Motor neuron (in vitro differentiated cells): ENCODE measurements around the gene MEN1. TPM values are rescaled to one million over a fixed set of nuclear protein-coding genes. Genes with fewer than 3 reads are reported as not detected.

Experiments
- ATAC-seq, 8 experiments: fragments of 200-7000 bp; cut with Tn5 transposase; replicated peaks in 6 of 8; 2 replicates each; pipeline ENCODE4 v1.8.0; 2021; ENCODE audit warnings: mild to moderate bottlenecking in 8 of 8, moderate library complexity in 8 of 8
- H3K27ac ChIP-seq, 2 donors: fragments of 250-450 bp; sonication (Bioruptor Pico); 2 replicates each; pipeline ENCODE4 v1.9.0; 2021; ENCODE audit warnings: antibody characterized with exemption in 2 of 2, mild to moderate bottlenecking in 2 of 2, moderate library complexity in 1 of 2
- H3K4me1 ChIP-seq, 2 donors: fragments of 250-450 bp; sonication (Bioruptor Pico); replicated peaks in 1 of 2; 2 replicates each; pipeline ENCODE4 v1.6.1; 2021; ENCODE audit warnings: antibody characterized with exemption in 2 of 2, mild to moderate bottlenecking in 2 of 2, moderate library complexity in 1 of 2
- H3K4me3 ChIP-seq, 5 donors: fragments of 250-450 bp; sonication (Bioruptor Pico); 2 replicates each; pipeline ENCODE4 v1.9.0; 2021; ENCODE audit warnings: antibody characterized with exemption in 5 of 5, mild to moderate bottlenecking in 5 of 5, moderate library complexity in 4 of 5
- WGBS, 10 experiments: fragments of 450-650 bp; shearing (Covaris generic); methylation state at CpG; one replicate each; pipeline ENCODE4 v1.0.0; 2022; 5-methylcytosine and 5-hydroxymethylcytosine counted together
- in situ Hi-C, 9 experiments: fragments of 400-800 bp; cut with MboI; loops; one replicate each; pipeline ENCODE4 v1.15.0; 2021; ENCODE audit warnings: low sequenced_read_pairs in 9 of 9, low pct_unique_long_range_greater_than_20kb in 2 of 9; ENCODE audit not compliant: unreplicated experiment in 9 of 9
- total RNA-seq, 8 experiments: library from RNA; unstranded; fragments of 300-600 nt; gene quantifications; 2 replicates each; pipeline versions ENCODE4 v1.2.3 to v1.2.4, GENCODE V29; 2022

Gene MEN1
- total RNA-seq, 8 experiments from 2014 or later: 12.8 to 28.2 (median 17.3) TPM

GRCh38 chr11:64754124-64754918 is 56.0 kb downstream of the MEN1 start:
- no peak for ATAC-seq
- H3K27ac ChIP-seq: no peak overlapping the region
- H3K4me3 ChIP-seq: no peak overlapping the region
- in situ Hi-C loops: no loop called here
- WGBS, 10 experiments: 40 to 100% (median 90%) methylated on average over 1 to 10 of the region's 26 CpGs; no CpG with 5 or more reads in 5 of the 10 experiments
- peaks cover 15 to 19% of the 10 kb centered on the region in 2 donors for H3K4me1 ChIP-seq

Other genes starting within 250 kb of the MEN1 start
- gene SLC22A12, start 219.3 kb downstream of the MEN1 start, total RNA-seq: under 1 TPM in 4 of 8 experiments, not detected in 4; 0.05 to 0.62 (median 0.22) TPM
- gene NRXN2, start 87.4 kb downstream of the MEN1 start, total RNA-seq: 100 to 1,000 TPM in 3 of 8 experiments, 10 to 100 TPM in 2, 1 to 10 TPM in 2, under 1 TPM in 1; 0.51 to 120 (median 71.9) TPM
- 1 to 10 TPM in 7 of 8 experiments, under 1 TPM in 1; 0.63 to 5.5 (median 2.1) TPM for gene RASGRP2, start 66.4 kb downstream of the MEN1 start, total RNA-seq
- gene PYGM, start 50.6 kb downstream of the MEN1 start, total RNA-seq: 10 to 100 TPM in 1 of 8 experiments, 1 to 10 TPM in 5, under 1 TPM in 2; 0.31 to 12.8 (median 2.2) TPM
- gene SF1, start 32.0 kb downstream of the MEN1 start, total RNA-seq: 100 to 1,000 TPM in 4 of 8 experiments, 10 to 100 TPM in 4; 65.8 to 317 (median 98.9) TPM
- 10 to 100 TPM in 3 of 8 experiments, 1 to 10 TPM in 5; 3.0 to 15.7 (median 7.2) TPM for gene MAP4K2, start 7.3 kb downstream of the MEN1 start, total RNA-seq
- 1 to 10 TPM in 1 of 8 experiments, under 1 TPM in 6, not detected in 1; 0.05 to 1.2 (median 0.22) TPM for gene CDC42BPG, start 34.1 kb upstream of the MEN1 start, total RNA-seq
- 10 to 100 TPM; 20.2 to 37.2 (median 30.6) TPM for gene EHD1, start 68.1 kb upstream of the MEN1 start, total RNA-seq
- gene ATG2A, start 106.7 kb upstream of the MEN1 start, total RNA-seq: 10 to 100 TPM in 4 of 8 experiments, 1 to 10 TPM in 4; 4.9 to 37.2 (median 9.6) TPM
- 10 to 100 TPM in 6 of 8 experiments, 1 to 10 TPM in 2; 8.4 to 48.7 (median 25.8) TPM for gene PPP2R5B, start 114.1 kb upstream of the MEN1 start, total RNA-seq
- gene GPHA2, start 125.3 kb upstream of the MEN1 start, total RNA-seq: under 1 TPM in 3 of 8 experiments, not detected in 5; 0.16 to 0.93 (median 0.76) TPM
- gene MAJIN, start 161.6 kb upstream of the MEN1 start, total RNA-seq: 1 to 10 TPM in 1 of 8 experiments, under 1 TPM in 3, not detected in 4; 0.11 to 1.8 (median 0.18) TPM
- gene BATF2, start 186.4 kb upstream of the MEN1 start, total RNA-seq: 10 to 100 TPM in 1 of 8 experiments, 1 to 10 TPM in 4, under 1 TPM in 3; 0.22 to 15.8 (median 1.1) TPM
- 100 to 1,000 TPM; 103 to 151 (median 108) TPM for gene ARL2, start 203.6 kb upstream of the MEN1 start, total RNA-seq
- 10 to 100 TPM in 7 of 8 experiments, 1 to 10 TPM in 1; 8.5 to 27.1 (median 13.9) TPM for gene SNX15, start 216.9 kb upstream of the MEN1 start, total RNA-seq
- 10 to 100 TPM in 7 of 8 experiments, 1 to 10 TPM in 1; 8.9 to 18.2 (median 11.5) TPM for gene SAC3D1, start 230.7 kb upstream of the MEN1 start, total RNA-seq
- gene NAALADL1, start 248.0 kb upstream of the MEN1 start, total RNA-seq: 1 to 10 TPM in 2 of 8 experiments, under 1 TPM in 5, not detected in 1; 0.52 to 3.9 (median 0.93) TPM